ENCODE measurements around the gene DPP6. TPM values are rescaled to one million over a fixed set of nuclear protein-coding genes. Genes with fewer than 3 reads are reported as not detected.

The DPP6 gene
- polyA plus RNA-seq, 1 donor (not counting 4 experiments of a cell fraction or from before 2014, with no cell fraction given): not detected

DNA sequence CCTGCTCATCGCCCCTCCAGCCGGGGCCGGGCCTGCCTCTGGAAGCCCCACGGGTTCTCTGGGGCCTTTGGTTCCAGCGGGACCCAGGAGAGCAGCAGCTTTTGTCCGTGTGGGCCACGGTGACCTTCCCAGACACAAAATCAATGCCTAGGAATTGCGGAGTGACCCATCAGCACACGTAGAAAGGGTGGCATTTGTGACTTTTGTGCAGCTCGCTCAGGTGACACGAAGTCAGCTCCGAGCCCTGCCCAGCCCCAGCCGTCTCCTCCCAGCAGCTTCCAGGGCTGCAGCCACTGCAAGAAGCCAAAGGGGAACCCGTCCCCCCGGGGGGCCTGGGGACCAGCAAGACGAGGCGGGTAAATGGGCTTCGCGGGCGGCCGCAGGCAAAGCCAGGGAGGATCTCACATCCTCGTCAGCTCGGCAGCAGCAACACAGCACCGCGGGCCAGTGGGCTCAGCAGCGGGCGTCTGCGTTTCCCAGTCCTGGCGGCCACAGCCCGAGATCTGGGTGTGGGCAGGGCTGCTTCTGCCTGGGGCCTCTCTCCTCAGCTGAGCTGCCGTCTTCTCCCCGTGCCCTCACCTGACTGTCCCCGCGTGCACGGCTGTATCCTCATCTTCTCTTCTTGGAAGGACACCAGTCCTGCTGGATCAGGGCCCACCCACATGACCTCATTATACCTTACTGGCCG lies 862.3 kb downstream of the DPP6 start:
- Histone ChIP-seq H3K4me2 (ENCODE audit: control insufficient read depth, extremely low read depth, insufficient read depth, low read depth, low read length) (peak overlapping the region; percentile 70), H3K27ac (ENCODE audit: control insufficient read depth, insufficient read depth, low read length) (no peak overlapping the region), H3K9me3 (ENCODE audit: control insufficient read depth, low read depth, low read length) (peaks cover 1% of the 10 kb centered on the region), H3K4me3 (ENCODE audit: control insufficient read depth in 2 of 3, extremely low read depth in 1 of 3, insufficient read depth in 2 of 3, low read depth in 1 of 3, low read length in 3 of 3) (no peak overlapping the region), H3K36me3 (ENCODE audit: control insufficient read depth in 2 of 2, extremely low read depth in 1 of 2, insufficient read depth in 2 of 2, low read length in 2 of 2) (no peaks in the 10 kb centered on the region), H3K9me1 (ENCODE audit: control insufficient read depth, extremely low read depth, insufficient read depth, low read length) (no peaks in the 10 kb centered on the region), H3K9ac (ENCODE audit: control insufficient read depth, extremely low read depth, insufficient read depth, low read length) (no peak overlapping the region), H2AFZ (ENCODE audit: control insufficient read depth, low read length) (no peak overlapping the region), H3K27me3 (ENCODE audit: control insufficient read depth, extremely low read depth, insufficient read depth, low read length) (peaks cover 15% of the 10 kb centered on the region), H3K79me2 (ENCODE audit: control insufficient read depth, insufficient read depth, low read length) (no peaks in the 10 kb centered on the region), H3K4me1 (ENCODE audit: control insufficient read depth, extremely low read depth, insufficient read depth, low read length) (no peaks in the 10 kb centered on the region), H4K20me1 (ENCODE audit: control insufficient read depth, extremely low read depth, insufficient read depth, low read length) (no peaks in the 10 kb centered on the region)
- no peak for FAIRE-seq
- TF ChIP-seq, protein P1, sequence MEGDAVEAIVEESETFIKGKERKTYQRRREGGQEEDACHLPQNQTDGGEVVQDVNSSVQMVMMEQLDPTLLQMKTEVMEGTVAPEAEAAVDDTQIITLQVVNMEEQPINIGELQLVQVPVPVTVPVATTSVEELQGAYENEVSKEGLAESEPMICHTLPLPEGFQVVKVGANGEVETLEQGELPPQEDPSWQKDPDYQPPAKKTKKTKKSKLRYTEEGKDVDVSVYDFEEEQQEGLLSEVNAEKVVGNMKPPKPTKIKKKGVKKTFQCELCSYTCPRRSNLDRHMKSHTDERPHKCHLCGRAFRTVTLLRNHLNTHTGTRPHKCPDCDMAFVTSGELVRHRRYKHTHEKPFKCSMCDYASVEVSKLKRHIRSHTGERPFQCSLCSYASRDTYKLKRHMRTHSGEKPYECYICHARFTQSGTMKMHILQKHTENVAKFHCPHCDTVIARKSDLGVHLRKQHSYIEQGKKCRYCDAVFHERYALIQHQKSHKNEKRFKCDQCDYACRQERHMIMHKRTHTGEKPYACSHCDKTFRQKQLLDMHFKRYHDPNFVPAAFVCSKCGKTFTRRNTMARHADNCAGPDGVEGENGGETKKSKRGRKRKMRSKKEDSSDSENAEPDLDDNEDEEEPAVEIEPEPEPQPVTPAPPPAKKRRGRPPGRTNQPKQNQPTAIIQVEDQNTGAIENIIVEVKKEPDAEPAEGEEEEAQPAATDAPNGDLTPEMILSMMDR (optimal IDR thresholded peaks at IDR 0.05 in 1 of 3, IDR thresholded peaks at IDR 0.05 in 1 of 3, conservative IDR thresholded peaks at IDR 0.05 in 1 of 3; ENCODE audit: extremely low read depth in 1 of 3, insufficient read depth in 2 of 3, low read length in 3 of 3): no peak
- TF ChIP-seq EZH2 (IDR thresholded peaks at IDR 0.05; ENCODE audit: low read length): peak; percentile 69
- dilution Hi-C loops (cut with MboI; ENCODE audit: extremely low pct_ligation_motif_present, low sequenced_read_pairs): no loop called here
- DNase-seq (ENCODE audit: low read depth, low spot score): no peak

DNA sequence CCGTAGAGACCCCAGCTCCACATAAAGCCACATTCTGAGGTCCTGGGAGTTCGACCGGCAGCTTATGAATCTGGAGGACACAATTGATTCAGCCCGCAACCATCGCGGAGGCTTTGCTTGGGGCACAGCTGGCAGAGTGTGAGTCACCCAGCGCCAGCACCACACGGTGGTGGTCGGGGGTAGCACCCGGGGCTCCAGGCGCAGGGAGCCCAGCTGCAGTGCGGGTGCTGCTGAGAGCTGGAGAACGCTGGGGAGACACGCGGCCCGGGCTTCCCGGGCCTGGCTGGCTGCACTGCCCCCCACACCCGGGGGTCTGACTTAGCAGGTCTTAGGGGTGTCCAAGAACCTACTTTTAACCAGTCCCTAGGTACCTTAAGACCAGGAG lies 862.8 kb downstream of the DPP6 start:
- Histone ChIP-seq H3K36me3 (ENCODE audit: control insufficient read depth in 2 of 2, extremely low read depth in 1 of 2, insufficient read depth in 2 of 2, low read length in 2 of 2) (no peaks in the 10 kb centered on the region), H3K4me3 (ENCODE audit: control insufficient read depth in 2 of 3, extremely low read depth in 1 of 3, insufficient read depth in 2 of 3, low read depth in 1 of 3, low read length in 3 of 3) (no peak overlapping the region), H3K4me1 (ENCODE audit: control insufficient read depth, extremely low read depth, insufficient read depth, low read length) (no peaks in the 10 kb centered on the region), H3K79me2 (ENCODE audit: control insufficient read depth, insufficient read depth, low read length) (no peaks in the 10 kb centered on the region), H2AFZ (ENCODE audit: control insufficient read depth, low read length) (no peak overlapping the region), H3K27ac (ENCODE audit: control insufficient read depth, insufficient read depth, low read length) (no peak overlapping the region), H3K27me3 (ENCODE audit: control insufficient read depth, extremely low read depth, insufficient read depth, low read length) (peaks cover 15% of the 10 kb centered on the region), H3K4me2 (ENCODE audit: control insufficient read depth, extremely low read depth, insufficient read depth, low read depth, low read length) (no peak overlapping the region), H3K9me3 (ENCODE audit: control insufficient read depth, low read depth, low read length) (no peaks in the 10 kb centered on the region), H3K9ac (ENCODE audit: control insufficient read depth, extremely low read depth, insufficient read depth, low read length) (no peak overlapping the region), H4K20me1 (ENCODE audit: control insufficient read depth, extremely low read depth, insufficient read depth, low read length) (no peaks in the 10 kb centered on the region), H3K9me1 (ENCODE audit: control insufficient read depth, extremely low read depth, insufficient read depth, low read length) (no peaks in the 10 kb centered on the region)
- dilution Hi-C loops (cut with MboI; ENCODE audit: extremely low pct_ligation_motif_present, low sequenced_read_pairs): no loop called here
- FAIRE-seq (no peak), DNase-seq (ENCODE audit: low read depth, low spot score) (no peak)
- no peak for TF ChIP-seq EZH2 (IDR thresholded peaks at IDR 0.05; ENCODE audit: low read length)
- TF ChIP-seq, protein P1 (optimal IDR thresholded peaks at IDR 0.05 in 1 of 3, IDR thresholded peaks at IDR 0.05 in 1 of 3, conservative IDR thresholded peaks at IDR 0.05 in 1 of 3; ENCODE audit: extremely low read depth in 1 of 3, insufficient read depth in 2 of 3, low read length in 3 of 3): no peak

All from keratinocyte (primary cell).